RWPE2 (cell line): ENCODE data around the gene PIH1D1.
"Not testable (repeated sequence)": the region's sequence is repeated elsewhere in the genome, so short reads cannot be mapped to it uniquely, and the experiment has no call there.

Experiments
- ATAC-seq: fragments of 200-7000 bp; cut with Tn5 transposase; 3 replicates; pipeline ENCODE4 v1.9.1; 2021; ENCODE audit warnings: low read depth
- DNase-seq: peaks from one replicate; pipeline ENCODE4 v3.0.0-alpha.2; 2020; ENCODE audit warnings: low spot score
- H3K27ac ChIP-seq: fragments of 450-650 bp; 2 replicates; pipeline ENCODE4 v1.5.1; 2017; ENCODE audit warnings: mild to moderate bottlenecking; ENCODE audit not compliant: poor library complexity, severe bottlenecking
- H3K27me3 ChIP-seq: fragments of 250-450 bp; sonication (Bioruptor Pico); 2 replicates; pipeline ENCODE4 v1.5.1; 2021; ENCODE audit warnings: mild to moderate bottlenecking, moderate library complexity; ENCODE audit not compliant: insufficient read depth, poor library complexity, severe bottlenecking
- H3K36me3 ChIP-seq: fragments of 250-450 bp; sonication (Bioruptor Pico); 2 replicates; pipeline ENCODE4 v1.5.1; 2020; ENCODE audit warnings: low read depth, mild to moderate bottlenecking, moderate library complexity
- H3K4me1 ChIP-seq: fragments of 250-450 bp; sonication (Bioruptor Pico); 2 replicates; pipeline ENCODE4 v1.5.1; 2021; ENCODE audit warnings: mild to moderate bottlenecking, moderate library complexity; ENCODE audit not compliant: insufficient read depth, poor library complexity, severe bottlenecking
- H3K4me3 ChIP-seq: fragments of 250-450 bp; sonication (Bioruptor Pico); 2 replicates; pipeline ENCODE4 v1.5.1; 2021; ENCODE audit warnings: mild to moderate bottlenecking, moderate library complexity; ENCODE audit not compliant: severe bottlenecking
- H3K9me3 ChIP-seq: fragments of 250-450 bp; sonication (Bioruptor Pico); 2 replicates; pipeline ENCODE4 v1.5.1; 2021; ENCODE audit warnings: mild to moderate bottlenecking, moderate library complexity; ENCODE audit not compliant: severe bottlenecking
- CTCF ChIP-seq: fragments of 450-650 bp; IDR thresholded peaks from one replicate; pipeline ENCODE4 v1.5.1; 2017; ENCODE audit warnings: mild to moderate bottlenecking, moderate library complexity; ENCODE audit not compliant: poor library complexity, severe bottlenecking

Gene PIH1D1

GRCh38 chr19:49474542-49474924 is 22.9 kb upstream of the PIH1D1 start:
- Histone ChIP-seq H3K27ac (peak overlapping the region; percentile 13), H3K9me3 (no peaks in the 10 kb centered on the region), H3K4me1 (no peaks in the 10 kb centered on the region), H3K4me3 (peak overlapping the region; percentile 48), H3K27me3 (no peaks in the 10 kb centered on the region), H3K36me3 (no peaks in the 10 kb centered on the region)
- ATAC-seq, result no peak
- TF ChIP-seq CTCF, result no peak
- DNase-seq, result no peak

- DNase-seq, result no peak
- Histone ChIP-seq H3K36me3 (no peaks in the 10 kb centered on the region), H3K27me3 (no peaks in the 10 kb centered on the region), H3K4me1 (no peaks in the 10 kb centered on the region), H3K9me3 (no peaks in the 10 kb centered on the region), H3K27ac (peak within 1 kb of the TSS; percentile 13), H3K4me3 (peak within 1 kb of the TSS; percentile 48)
- ATAC-seq, result peak; percentile 63
- TF ChIP-seq CTCF, result peak; percentile 98
Observed at GRCh38 chr19:49473868-49474541, 22.4 kb upstream of the PIH1D1 start, which contains the start of gene FLT3LG. Gene FLT3LG (plus strand): TSS chr19:49474215. CDS start chr19:49474640, 425 bp downstream.

GRCh38 chr19:49473501-49473867 is 21.9 kb upstream of the PIH1D1 start:
- H3K4me3 ChIP-seq, result peak overlapping the region; percentile 48
- not testable (repeated sequence) for H3K27ac ChIP-seq, H3K4me1 ChIP-seq, H3K27me3 ChIP-seq, H3K36me3 ChIP-seq, H3K9me3 ChIP-seq, DNase-seq, ATAC-seq

GRCh38 chr19:49472936-49473335 is 21.3 kb upstream of the PIH1D1 start:
- Histone ChIP-seq H3K36me3 (no peaks in the 10 kb centered on the region), H3K4me3 (no peak overlapping the region), H3K27me3 (no peaks in the 10 kb centered on the region), H3K9me3 (no peaks in the 10 kb centered on the region), H3K27ac (no peak overlapping the region), H3K4me1 (peaks cover 6% of the 10 kb centered on the region)
- ATAC-seq, result no peak
- TF ChIP-seq CTCF, result no peak
- no peak for DNase-seq

GRCh38 chr19:49470615-49470978 is 19.0 kb upstream of the PIH1D1 start:
- Histone ChIP-seq H3K9me3 (no peaks in the 10 kb centered on the region), H3K27ac (no peak overlapping the region), H3K4me3 (no peak overlapping the region), H3K36me3 (no peaks in the 10 kb centered on the region), H3K27me3 (no peaks in the 10 kb centered on the region), H3K4me1 (peaks cover 6% of the 10 kb centered on the region)
- no peak for TF ChIP-seq CTCF
- ATAC-seq (no peak), DNase-seq (no peak)
